DMS79 treated with DMSO at 0.1 percent for 48 hours (cell line): ENCODE results near the gene NALCN.

Source experiments
- DNase-seq: peaks from one replicate; lab custom pipeline; 2025; lab: John Stamatoyannopoulos, UW

The NALCN gene

DNA sequence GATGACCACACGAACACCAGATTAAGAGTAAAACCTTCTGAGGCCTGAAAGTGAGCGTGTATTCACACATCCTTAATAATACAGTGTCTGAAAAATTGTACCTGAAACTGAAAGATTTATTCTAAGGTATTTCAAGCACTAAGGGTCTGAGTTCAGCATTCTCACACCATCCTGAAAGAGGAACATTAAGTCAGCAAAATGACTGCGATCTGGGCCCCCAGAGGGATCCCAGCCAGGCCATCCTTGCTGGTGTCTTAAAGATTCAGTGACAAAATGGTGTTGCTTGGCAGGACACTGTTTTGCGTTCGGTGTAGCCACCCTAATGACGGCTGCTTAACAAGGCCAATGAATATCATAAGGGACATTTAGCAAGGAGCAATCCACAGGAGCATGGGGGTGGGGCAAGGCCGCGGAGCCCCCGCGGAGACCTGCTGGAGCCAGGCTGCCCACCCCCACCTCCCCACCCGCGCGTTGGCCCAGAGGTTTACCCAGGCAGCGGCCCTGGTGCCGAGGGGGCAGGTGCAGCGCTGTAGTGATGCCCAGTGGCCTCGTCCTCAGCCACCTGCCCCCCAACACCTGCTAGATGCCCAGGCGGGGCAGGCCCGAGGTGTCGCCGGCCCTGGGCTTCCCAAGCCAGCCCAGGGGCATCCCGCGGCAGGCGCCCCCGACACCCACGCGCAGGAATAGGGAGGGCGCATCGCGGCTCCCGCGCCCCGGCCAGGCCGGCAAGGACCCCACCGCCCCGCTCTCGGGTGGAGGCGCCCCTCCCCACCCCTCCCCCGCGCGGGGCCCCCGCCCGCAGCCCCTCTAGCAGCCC lies 742 bp downstream of the NALCN start:
- peak; percentile 93 for DNase-seq

DNA sequence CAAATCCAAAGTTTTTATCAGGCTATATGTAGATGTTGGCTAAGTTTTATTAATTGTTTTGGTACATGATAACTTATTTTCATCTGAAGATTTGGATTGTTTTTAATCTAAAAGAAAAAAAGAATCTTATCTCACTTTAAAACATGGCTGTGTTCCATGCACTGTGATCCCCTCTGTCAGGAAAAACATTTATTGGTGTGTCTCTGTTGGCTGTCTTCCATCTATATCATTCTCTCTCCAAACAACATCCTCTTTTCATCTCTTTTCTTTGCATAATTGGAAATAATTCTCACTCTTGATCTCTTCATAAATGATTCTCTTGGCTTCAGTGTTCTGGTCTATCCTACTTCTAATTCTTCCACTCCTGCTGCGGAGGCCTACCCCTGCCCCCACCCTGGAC lies 4.2 kb downstream of the NALCN start:
- DNase-seq: no peak

GRCh38 chr13:101408992-101409656 lies 7.2 kb downstream of the NALCN start:
- no peak for DNase-seq

DNA sequence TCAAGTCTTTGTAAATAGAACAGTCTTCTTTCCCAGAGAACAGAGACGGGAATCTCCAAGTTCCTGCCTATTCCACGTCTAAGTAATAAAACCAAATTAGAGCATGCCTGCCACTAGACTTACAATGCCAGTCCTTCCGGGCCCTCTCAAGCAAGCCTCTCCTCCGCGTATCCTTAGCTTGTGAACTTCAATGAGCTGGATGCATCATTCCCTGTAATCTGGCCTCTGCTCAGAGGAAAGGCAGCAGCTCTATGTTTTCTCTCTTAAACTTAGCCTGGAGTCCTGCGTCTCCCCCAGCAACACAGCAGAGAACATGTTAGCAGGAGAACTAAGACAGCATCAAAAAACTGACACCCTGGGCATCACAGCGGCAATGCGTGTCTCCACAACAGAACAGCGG lies 8.2 kb downstream of the NALCN start:
- DNase-seq: peak; percentile 56

- DNase-seq: no peak
These were observed 9.5 kb downstream of the NALCN start for GRCh38 chr13:101406791-101407190.

- no peak for DNase-seq
These were observed 15.1 kb downstream of the NALCN start for GRCh38 chr13:101401196-101401595.

DNA sequence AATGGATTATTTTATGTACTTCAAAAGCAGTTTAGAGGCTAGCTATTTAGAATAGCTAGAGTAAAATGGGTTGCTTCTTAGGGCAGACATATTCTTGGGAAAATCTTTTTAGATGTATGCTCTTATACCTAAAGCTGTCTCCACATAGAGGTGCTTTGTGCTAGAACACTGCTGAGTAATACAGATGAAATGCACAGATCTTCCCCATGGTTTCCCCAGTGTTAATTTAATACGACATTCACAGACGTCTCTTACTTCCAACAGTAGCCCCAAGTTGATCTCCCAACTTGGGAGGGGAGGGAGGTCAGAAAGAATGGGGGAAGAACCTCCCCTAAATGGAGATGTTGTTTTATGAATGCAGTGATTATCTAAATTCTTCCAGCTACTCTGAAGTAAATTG lies 16.9 kb downstream of the NALCN start:
- no peak for DNase-seq

DNA sequence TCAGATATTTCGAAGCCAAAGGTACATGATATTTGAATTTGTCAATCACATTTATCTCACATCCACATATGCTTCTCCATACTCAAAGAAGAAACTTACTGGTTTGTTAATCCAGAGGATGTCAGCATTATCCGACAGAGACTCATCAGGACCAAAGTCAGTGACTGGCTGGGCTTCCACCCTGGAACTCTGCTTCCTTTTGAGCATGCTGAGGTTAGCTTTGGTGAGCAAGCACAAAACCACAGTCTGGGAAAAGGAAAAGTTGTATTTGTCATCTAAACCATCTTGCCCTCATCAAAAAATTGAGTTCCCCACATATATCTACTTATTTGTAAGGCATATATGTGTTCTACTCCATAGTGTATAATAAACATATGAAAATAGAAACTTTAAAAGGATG lies 17.4 kb downstream of the NALCN start:
- no peak for DNase-seq

- no peak for DNase-seq
These were observed 18.1 kb downstream of the NALCN start for GRCh38 chr13:101398191-101398590.

DNA sequence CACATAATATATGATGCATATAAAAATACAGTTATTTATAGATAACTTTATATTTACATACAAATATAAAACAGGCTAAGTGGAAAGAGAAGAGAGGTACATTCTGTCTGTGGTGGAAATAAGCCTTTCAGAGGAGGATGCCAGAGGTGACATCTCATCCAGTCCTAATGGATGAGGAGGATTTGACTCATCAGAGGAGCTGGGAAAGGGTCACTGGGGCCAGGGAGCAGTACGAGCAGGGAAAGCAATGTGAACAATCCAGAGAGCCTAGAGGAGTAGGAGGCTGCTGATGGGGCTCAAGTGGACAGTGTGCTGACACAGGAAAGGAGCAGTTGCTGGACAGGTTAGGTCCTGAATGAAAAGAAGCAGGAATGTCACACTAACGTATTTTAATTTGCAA lies 18.6 kb downstream of the NALCN start:
- DNase-seq: no peak

DNA sequence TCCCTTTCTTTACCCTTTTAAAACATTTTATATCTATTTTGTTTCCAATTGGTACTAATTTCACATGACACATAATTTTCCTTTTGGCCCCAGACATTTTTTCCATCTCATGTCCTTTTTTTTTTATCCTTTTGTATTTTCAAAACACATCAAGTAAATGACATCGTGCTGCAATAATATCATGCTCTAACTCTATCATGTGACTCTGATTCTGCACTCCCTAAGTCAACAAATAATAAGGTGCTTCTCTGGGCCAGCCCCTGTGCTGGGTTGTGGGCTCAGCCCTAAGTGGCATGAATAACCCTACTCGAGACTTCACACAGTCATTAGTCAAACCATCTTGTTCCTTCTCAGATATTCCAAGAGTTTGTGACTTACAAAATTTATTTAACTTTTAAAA lies 21.7 kb downstream of the NALCN start:
- no peak for DNase-seq

GRCh38 chr13:101393140-101393539 lies 23.2 kb downstream of the NALCN start:
- no peak for DNase-seq

DNA sequence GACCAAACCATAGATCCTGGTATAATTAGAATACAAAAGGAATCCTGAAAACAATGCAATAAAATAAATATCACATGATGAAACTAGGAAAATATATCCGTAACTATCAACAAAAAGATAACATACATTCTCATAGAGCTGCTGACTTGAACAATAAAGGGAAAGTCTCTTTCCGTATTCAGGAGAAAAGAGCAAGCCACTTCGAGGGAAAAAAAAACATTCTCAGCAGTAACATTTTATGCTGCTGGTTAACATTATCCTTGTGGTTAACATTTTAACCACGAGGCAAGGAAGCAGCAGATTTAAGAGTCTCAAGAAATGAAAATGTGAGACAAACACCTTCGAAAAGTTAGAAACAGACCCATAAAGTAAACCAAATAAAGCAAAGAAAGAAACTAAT lies 25.8 kb downstream of the NALCN start:
- peak; percentile 58 for DNase-seq

DNA sequence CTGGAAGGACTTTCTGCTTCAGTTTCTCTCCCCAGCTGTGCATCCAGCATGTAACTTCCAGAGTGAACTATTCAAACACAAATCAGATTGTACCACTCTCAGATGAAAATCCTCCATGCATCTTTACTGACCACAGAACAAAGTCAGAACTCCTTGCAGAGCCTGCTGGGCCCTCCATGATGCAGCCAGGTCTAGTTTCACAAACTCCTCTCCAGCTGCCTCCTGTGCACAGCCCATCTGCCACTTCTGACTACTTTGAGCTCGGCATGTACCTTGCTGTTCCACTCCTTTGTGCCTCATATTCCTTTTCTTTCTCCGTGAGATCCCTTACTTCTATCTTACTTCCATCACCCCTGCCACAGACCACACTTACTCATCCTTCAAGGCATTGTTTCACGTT lies 31.4 kb downstream of the NALCN start:
- DNase-seq: no peak

DNA sequence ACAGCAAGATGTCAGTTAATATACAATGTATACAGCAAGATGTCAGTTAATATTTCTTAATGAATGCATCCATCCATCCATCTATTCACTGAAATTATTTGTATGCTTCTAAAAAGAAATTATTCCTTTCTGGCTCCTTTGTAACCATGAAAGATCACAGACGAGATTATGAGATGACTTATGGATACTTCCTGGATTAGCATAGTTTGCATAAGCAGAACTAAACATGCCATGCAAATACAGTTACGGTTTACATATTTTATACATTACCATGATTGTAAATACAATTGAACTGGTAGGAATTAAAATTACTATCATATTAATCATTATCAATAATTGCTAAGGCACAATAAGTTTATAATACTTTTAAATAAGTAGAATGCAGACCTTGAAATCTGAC lies 32.7 kb downstream of the NALCN start:
- no peak for DNase-seq

- DNase-seq: no peak
These were observed 33.6 kb downstream of the NALCN start for GRCh38 chr13:101382701-101383100.

- DNase-seq: no peak
These were observed 34.2 kb downstream of the NALCN start for GRCh38 chr13:101382086-101382485.

GRCh38 chr13:101360525-101360924 lies 55.8 kb downstream of the NALCN start:
- DNase-seq: no peak

DNA sequence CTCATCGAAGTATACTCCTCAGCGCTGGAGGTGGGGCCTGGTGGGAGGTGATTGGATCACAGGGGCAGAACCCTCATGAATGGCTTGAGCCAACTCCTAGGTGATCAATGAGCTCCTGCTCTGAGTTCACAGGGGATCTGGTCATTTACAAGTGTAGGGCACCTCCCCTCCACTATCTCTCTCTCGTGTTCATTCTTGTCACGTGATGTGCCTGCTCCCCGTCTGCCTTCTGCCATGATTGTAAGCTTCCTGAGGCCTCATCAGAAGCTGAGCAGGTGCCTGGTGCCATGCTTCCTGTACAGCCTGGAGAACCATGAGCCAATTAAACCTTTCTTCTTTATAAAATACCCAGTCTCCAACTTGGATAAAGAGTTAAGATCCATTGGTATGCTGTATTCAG lies 61.4 kb downstream of the NALCN start:
- DNase-seq: no peak

DNA sequence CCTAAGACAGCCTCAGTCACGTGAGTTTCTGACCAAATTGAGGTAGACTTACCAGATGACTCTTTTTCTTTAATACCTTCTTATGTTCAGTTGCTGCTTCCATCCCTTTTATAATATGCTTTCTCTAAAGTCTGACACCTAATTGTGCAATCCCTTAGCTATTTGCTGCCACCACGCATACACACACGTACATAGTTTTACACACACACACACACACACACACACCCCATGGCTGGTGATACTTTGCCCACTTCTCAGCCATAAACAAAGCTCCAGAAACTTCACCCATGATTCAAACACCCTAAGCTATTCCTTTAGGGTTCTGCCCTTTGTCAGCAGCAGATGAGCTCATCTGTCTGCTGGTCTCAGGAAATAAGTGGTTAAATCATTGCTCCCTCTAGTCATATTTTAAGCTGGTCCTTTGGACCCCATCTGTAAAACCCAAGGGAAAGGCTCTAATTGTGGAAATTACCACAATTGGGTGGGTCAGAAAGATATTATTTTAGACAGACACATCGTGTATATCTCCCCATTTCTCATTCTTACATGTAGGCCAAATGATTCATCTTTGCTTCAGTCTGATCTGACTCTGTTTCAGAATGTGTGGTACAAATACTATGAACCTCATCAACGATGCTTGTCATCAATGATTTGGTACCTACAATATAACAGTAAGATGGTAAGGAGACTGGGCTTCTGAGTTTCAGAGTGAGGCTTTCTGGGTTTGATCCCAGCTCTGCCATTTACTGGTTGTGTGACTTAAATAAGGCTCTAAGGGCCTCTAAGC lies 69.2 kb downstream of the NALCN start:
- DNase-seq: no peak

DNA sequence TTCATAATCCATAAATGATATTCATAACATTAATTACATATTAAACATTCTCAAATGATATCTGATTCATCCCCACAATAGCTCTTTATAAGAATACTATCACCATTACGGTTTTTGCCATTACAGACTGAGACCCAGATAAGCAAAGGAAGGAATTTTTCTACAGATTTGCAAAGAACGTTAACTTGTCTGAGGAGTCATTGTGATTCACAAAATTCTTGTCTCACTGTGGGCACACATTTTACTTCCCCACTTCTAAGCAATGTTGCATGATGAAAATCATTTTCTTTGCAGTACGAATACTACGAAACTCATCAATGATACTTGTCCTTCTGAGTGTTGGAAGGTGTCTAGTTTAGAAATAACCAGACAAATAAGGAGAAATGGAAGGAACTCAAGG lies 70.1 kb downstream of the NALCN start:
- DNase-seq: no peak

DNA sequence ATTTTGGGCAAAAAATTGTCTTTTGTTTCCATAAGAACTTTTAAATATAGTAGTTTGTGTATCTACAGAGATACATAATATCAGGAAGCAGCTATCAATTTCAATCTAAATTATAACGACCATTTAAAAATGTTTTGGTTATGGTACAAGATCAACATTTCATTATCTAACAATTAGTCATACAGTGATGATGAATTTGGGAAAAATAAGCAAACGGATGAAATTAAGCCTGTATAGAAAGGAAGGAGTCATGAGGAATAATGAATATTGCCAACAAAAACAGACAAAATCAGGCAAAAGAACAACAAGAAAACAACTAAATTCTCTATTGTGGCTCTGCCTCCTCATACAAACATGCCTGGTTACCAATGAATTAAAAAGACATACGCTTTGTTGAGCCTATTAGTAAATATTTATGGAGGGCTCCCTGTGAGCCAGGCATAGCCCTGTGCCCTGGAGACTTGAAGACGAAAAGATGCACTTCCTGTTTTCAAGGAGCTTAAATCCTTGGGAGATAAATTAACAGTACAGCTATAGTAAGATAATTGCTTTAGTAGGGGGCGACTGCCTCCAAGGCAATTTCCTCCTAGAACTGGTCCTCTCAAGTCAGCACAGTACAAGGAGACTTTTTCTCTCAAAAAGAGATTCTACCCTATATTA lies 73.0 kb downstream of the NALCN start:
- DNase-seq: no peak
